CD4-positive, alpha-beta T cell (primary cell): ENCODE data around the gene DLG5. TPM values are rescaled to one million over a fixed set of nuclear protein-coding genes. Genes with fewer than 3 reads are reported as not detected.

Source experiments
- ATAC-seq: fragments of 200-7000 bp; cut with Tn5 transposase; one replicate; pipeline ENCODE4 v1.10.0; 2022; ENCODE audit warnings: mild to moderate bottlenecking; ENCODE audit not compliant: poor library complexity
- CTCF ChIA-PET: fragments of 350-600 bp; sonication (Branson Sonifier 250); formaldehyde crosslinking; loops from one replicate; lab custom pipeline; 2021; ENCODE audit warnings: antibody characterized with exemption, inconsistent platforms; lab: Charles Lee
- POLR2A ChIA-PET: fragments of 350-600 bp; sonication (Branson Sonifier 250); formaldehyde crosslinking; loops from one replicate; lab custom pipeline; 2021; ENCODE audit warnings: antibody characterized with exemption, inconsistent platforms; lab: Charles Lee
- DNase-seq, 14 experiments: peaks; one replicate each; pipeline ENCODE4 v3.0.0-alpha.2; 2013 to 2020; ENCODE audit warnings: mixed read lengths in 2 of 14
- H3K27ac ChIP-seq, 2 donors: one replicate each; pipeline versions ENCODE4 v1.5.1 to v1.7.0; 2013; ENCODE audit warnings: low read length in 2 of 2, low read depth in 1 of 2, mild to moderate bottlenecking in 1 of 2
- H3K27me3 ChIP-seq, 2 experiments: 1 replicate in 1 of 2; 2 replicates in 1 of 2; pipeline versions ENCODE4 v1.6.1 to v1.7.0; 2013; ENCODE audit warnings: low read length in 2 of 2, control low read depth in 1 of 2, mild to moderate bottlenecking in 1 of 2, moderate library complexity in 1 of 2; ENCODE audit not compliant: insufficient read depth in 2 of 2, control insufficient read depth in 1 of 2
- H3K36me3 ChIP-seq: one replicate; pipeline ENCODE4 v1.6.1; 2013; ENCODE audit warnings: low read length, control low read depth; ENCODE audit not compliant: insufficient read depth
- H3K4me1 ChIP-seq: one replicate; pipeline ENCODE4 v1.6.1; 2013; ENCODE audit warnings: low read length, control low read depth; ENCODE audit not compliant: insufficient read depth
- H3K4me3 ChIP-seq: one replicate; pipeline ENCODE4 v1.5.1; 2013; ENCODE audit warnings: mild to moderate bottlenecking, low read length, moderate library complexity
- H3K9me3 ChIP-seq, 2 experiments: 1 replicate in 1 of 2; 2 replicates in 1 of 2; pipeline versions ENCODE4 v1.6.1 to v1.7.0; 2013; ENCODE audit warnings: low read length in 2 of 2, mild to moderate bottlenecking in 2 of 2, control low read depth in 1 of 2, moderate library complexity in 1 of 2; ENCODE audit not compliant: control insufficient read depth in 1 of 2, insufficient read depth in 1 of 2
- H3K27ac Mint-ChIP-seq: one replicate; pipeline ENCODE4 v1.8.0; 2020; ENCODE audit warnings: mixed read lengths
- H3K27me3 Mint-ChIP-seq: one replicate; pipeline ENCODE4 v1.8.0; 2021; ENCODE audit warnings: mixed read lengths
- H3K36me3 Mint-ChIP-seq: one replicate; pipeline ENCODE4 v1.8.0; 2021; ENCODE audit warnings: low read depth, mixed read lengths
- H3K4me1 Mint-ChIP-seq: one replicate; pipeline ENCODE4 v1.8.0; 2021; ENCODE audit warnings: low read depth, mixed read lengths
- H3K4me3 Mint-ChIP-seq: one replicate; pipeline ENCODE4 v1.8.0; 2020; ENCODE audit warnings: mild to moderate bottlenecking, mixed read lengths
- H3K9me3 Mint-ChIP-seq: one replicate; pipeline ENCODE4 v1.8.0; 2020; ENCODE audit warnings: mixed read lengths
- CTCF ChIP-seq: fragments of 200-600 bp; IDR thresholded peaks from one replicate; pipeline ENCODE4 v1.8.0; 2022; ENCODE audit warnings: antibody characterized with exemption, mild to moderate bottlenecking
- intact Hi-C, 2 experiments: fragments of 100-400 bp; cut with DNase I in 1 of 2; cut with micrococcal nuclease in 1 of 2; formaldehyde crosslinking; loops; one replicate each; pipeline versions ENCODE4 v1.15.1 to v1.9.0; 2023 to 2025; cut with DNase I, micrococcal nuclease
- total RNA-seq, 174 experiments: library from RNA in 2 of 174; stranded (reverse) in 2 of 174; gene quantifications; one replicate each; pipeline ENCODE4 v1.2.3 and lab custom pipeline; 2021 to 2026

Gene DLG5
- total RNA-seq, 2 experiments from 2014 or later = 7.1 to 7.4 TPM

GRCh38 chr10:77861366-77861765 is 65.2 kb downstream of the DLG5 start:
- TF ChIP-seq CTCF = no peak
- ChIA-PET POLR2A (no interaction called here), CTCF (interaction anchor here (1.5 kb wide), 1 partner anchor 1341 kb away, joined by 3 read pairs; no protein-coding TSS in a partner anchor)
- Histone ChIP-seq H3K27me3 (no peaks in the 10 kb centered on the region), H3K4me3 (no peak overlapping the region), H3K27ac (no peak overlapping the region), H3K36me3 (no peaks in the 10 kb centered on the region), H3K9me3 (no peaks in the 10 kb centered on the region), H3K4me1 (peaks cover 5% of the 10 kb centered on the region)
- no peak overlapping the region for H3K4me3 Mint-ChIP-seq
- H3K27ac Mint-ChIP-seq = no peak overlapping the region
- no peak for ATAC-seq
- intact Hi-C loops = no loop called here
- H3K9me3 Mint-ChIP-seq = no peaks in the 10 kb centered on the region
- DNase-seq = no peak
- H3K4me1 Mint-ChIP-seq = no peaks in the 10 kb centered on the region
- no peaks in the 10 kb centered on the region for H3K27me3 Mint-ChIP-seq
- H3K36me3 Mint-ChIP-seq = no peaks in the 10 kb centered on the region

- POLR2A ChIA-PET = no interaction called here
- intact Hi-C loops = no loop called here
- no peaks in the 10 kb centered on the region for H3K36me3 Mint-ChIP-seq
- no peak overlapping the region for H3K4me3 Mint-ChIP-seq
- no peak overlapping the region for H3K27ac Mint-ChIP-seq
- DNase-seq = no peak
- Histone ChIP-seq H3K9me3 (no peaks in the 10 kb centered on the region), H3K27me3 (no peaks in the 10 kb centered on the region), H3K36me3 (no peaks in the 10 kb centered on the region), H3K4me1 (no peaks in the 10 kb centered on the region), H3K27ac (no peak overlapping the region), H3K4me3 (no peak overlapping the region)
- H3K4me1 Mint-ChIP-seq = no peaks in the 10 kb centered on the region
- CTCF ChIA-PET = no interaction called here
- H3K9me3 Mint-ChIP-seq = no peaks in the 10 kb centered on the region
- H3K27me3 Mint-ChIP-seq = no peaks in the 10 kb centered on the region
- TF ChIP-seq CTCF = no peak
- ATAC-seq = no peak
These were observed 66.7 kb downstream of the DLG5 start for GRCh38 chr10:77859865-77860282.

- no peak overlapping the region for H3K27ac ChIP-seq
- H3K36me3 Mint-ChIP-seq = no peaks in the 10 kb centered on the region
- H3K9me3 Mint-ChIP-seq = no peaks in the 10 kb centered on the region
- intact Hi-C loops = no loop called here
- no peaks in the 10 kb centered on the region for H3K4me1 Mint-ChIP-seq
- H3K27ac Mint-ChIP-seq = no peak overlapping the region
- H3K27me3 Mint-ChIP-seq = no peaks in the 10 kb centered on the region
- ChIA-PET POLR2A (no interaction called here), CTCF (no interaction called here)
- no peaks in the 10 kb centered on the region for H3K4me1 ChIP-seq
- no peaks in the 10 kb centered on the region for H3K27me3 ChIP-seq
- H3K4me3 ChIP-seq = no peak overlapping the region
- no peaks in the 10 kb centered on the region for H3K36me3 ChIP-seq
- DNase-seq = no peak
- TF ChIP-seq CTCF = no peak
- no peak overlapping the region for H3K4me3 Mint-ChIP-seq
- no peaks in the 10 kb centered on the region for H3K9me3 ChIP-seq
- no peak for ATAC-seq
These were observed 67.2 kb downstream of the DLG5 start for GRCh38 chr10:77859200-77859864.
